Fibroblast of lung (primary cell): ENCODE data around the gene PACC1. TPM values are rescaled to one million over a fixed set of nuclear protein-coding genes. Genes with fewer than 3 reads are reported as not detected.
A peak's percentile ranks its signal among the peaks of the same experiment; 100 is the strongest.

ENCODE experiments used
- DNase-seq, 2 donors: peaks; one replicate each; pipeline versions ENCODE4 v3.0.0 to v3.0.0-alpha.2; 2010; ENCODE audit warnings: low read depth in 2 of 2
- H2AFZ ChIP-seq: 2 replicates; pipeline ENCODE4 v1.5.1; 2012; ENCODE audit warnings: low read length, control low read depth, inconsistent platforms
- H3K27ac ChIP-seq: 2 replicates; pipeline ENCODE4 v1.5.1; 2011; ENCODE audit warnings: low read length, control low read depth; ENCODE audit not compliant: insufficient read depth
- H3K27me3 ChIP-seq: 2 replicates; pipeline ENCODE4 v1.5.1; 2011; ENCODE audit warnings: mild to moderate bottlenecking, low read length; ENCODE audit not compliant: control insufficient read depth, insufficient read depth
- H3K36me3 ChIP-seq: 2 replicates; pipeline ENCODE4 v1.5.1; 2011; ENCODE audit warnings: low read length; ENCODE audit not compliant: control insufficient read depth, insufficient read depth
- H3K4me1 ChIP-seq: 2 replicates; pipeline ENCODE4 v1.5.1; 2011; ENCODE audit warnings: low read length; ENCODE audit not compliant: control insufficient read depth, insufficient read depth; ENCODE audit errors: extremely low read depth
- H3K4me2 ChIP-seq: 2 replicates; pipeline ENCODE4 v1.5.1; 2011; ENCODE audit warnings: low read length, control low read depth; ENCODE audit not compliant: insufficient read depth; ENCODE audit errors: extremely low read depth
- H3K4me3 ChIP-seq, 4 experiments: fragments of 200-600 bp in 1 of 4; sonication (generic) in 1 of 4; replicated peaks in 1 of 4; 2 replicates each; pipeline ENCODE4 v1.5.1; 2011 to 2016; ENCODE audit warnings: low read length in 4 of 4, low read depth in 3 of 4, mild to moderate bottlenecking in 3 of 4, control low read depth in 2 of 4, inconsistent platforms in 1 of 4, mixed read lengths in 1 of 4; ENCODE audit not compliant: insufficient read depth in 1 of 4; ENCODE audit errors: control extremely low read depth in 1 of 4
- H3K79me2 ChIP-seq: 2 replicates; pipeline ENCODE4 v1.5.1; 2012; ENCODE audit warnings: mild to moderate bottlenecking, low read length, inconsistent platforms; ENCODE audit not compliant: control insufficient read depth, insufficient read depth
- H3K9ac ChIP-seq: 2 replicates; pipeline ENCODE4 v1.5.1; 2011; ENCODE audit warnings: mild to moderate bottlenecking, low read length, control low read depth; ENCODE audit not compliant: insufficient read depth
- H3K9me3 ChIP-seq: 2 replicates; pipeline ENCODE4 v1.5.1; 2012; ENCODE audit warnings: low read depth, low read length; ENCODE audit not compliant: control insufficient read depth, insufficient read depth
- H4K20me1 ChIP-seq: 2 replicates; pipeline ENCODE4 v1.5.1; 2011; ENCODE audit warnings: low read length; ENCODE audit not compliant: control insufficient read depth, insufficient read depth; ENCODE audit errors: extremely low read depth
- CTCF ChIP-seq, 2 donors: IDR thresholded peaks in 1 of 2; conservative IDR thresholded peaks in 1 of 2; 1 replicate in 1 of 2; 2 replicates in 1 of 2; pipeline ENCODE4 v1.5.1; 2011 to 2012; ENCODE audit warnings: low read length in 2 of 2, control low read depth in 1 of 2, inconsistent platforms in 1 of 2, low read depth in 1 of 2, mild to moderate bottlenecking in 1 of 2
- EZH2 ChIP-seq: IDR thresholded peaks from 2 replicates; pipeline ENCODE4 v1.5.1; 2012; ENCODE audit warnings: low read length, control low read depth, mild to moderate bottlenecking; ENCODE audit errors: missing control alignments
- polyA minus RNA-seq: library from RNA; depleted of rRNA, polyadenylated mRNA; stranded (reverse); fragments of >200 nt; gene quantifications from 2 replicates; pipeline ENCODE4 v1.2.3, GENCODE V29; 2011; ENCODE audit warnings: low replicate concordance
- polyA plus RNA-seq, 2 donors: library from polyadenylated mRNA; depleted of rRNA in 1 of 2; stranded (reverse) in 1 of 2; unstranded in 1 of 2; fragments of >200 nt; gene quantifications; 2 replicates each; pipeline ENCODE4 v1.2.1, GENCODE V29; 2011 to 2012; ENCODE audit warnings: missing spikeins in 1 of 2
- total RNA-seq: library from RNA; depleted of rRNA; stranded (reverse); fragments of >200 nt; gene quantifications from 2 replicates; pipeline ENCODE4 v1.2.1, GENCODE V29; 2014

Gene PACC1
- total RNA-seq (9.0 and 16.0 TPM in 2 replicates), polyA plus RNA-seq (5.7 and 8.4 TPM in 2 replicates), polyA minus RNA-seq (12.9 and 19.2 TPM in 2 replicates)
- 3.9 and 6.1 TPM in 2 replicates for polyA plus RNA-seq (2012)

GRCh38 chr1:212414328-212415106 is at the start of gene PACC1:
Gene PACC1, minus strand, starts transcription at chr1:212414886. Its CDS starts 129 bp downstream, at chr1:212414757.
- H2AFZ ChIP-seq: peak within 1 kb of the TSS; percentile 93
- H3K4me2 ChIP-seq: peak within 1 kb of the TSS; percentile 91
- no peak for TF ChIP-seq EZH2
- no peak for TF ChIP-seq CTCF (conservative IDR thresholded peaks at IDR 0.05 in 1 of 2, IDR thresholded peaks at IDR 0.05 in 1 of 2; ENCODE audit: low read depth in 1 of 2, low read length in 2 of 2)
- DNase-seq: peak; percentile 77 to 78
- no peak within 1 kb of the TSS for H3K27ac ChIP-seq
- H3K36me3 ChIP-seq: peaks cover 6% of the 10 kb centered on the region
- peak within 1 kb of the TSS; percentile 20 for H3K9ac ChIP-seq
- no peaks in the 10 kb centered on the region for H3K9me3 ChIP-seq
- peak within 1 kb of the TSS; percentile 69 to 93 (median 74) for H3K4me3 ChIP-seq
- no peaks in the 10 kb centered on the region for H3K27me3 ChIP-seq
- no peaks in the 10 kb centered on the region for H3K4me1 ChIP-seq
- no peaks in the 10 kb centered on the region for H3K79me2 ChIP-seq
- H4K20me1 ChIP-seq: no peaks in the 10 kb centered on the region

- Histone ChIP-seq H3K36me3 (no peaks in the 10 kb centered on the region), H3K27me3 (peaks cover 2% of the 10 kb centered on the region), H2AFZ (no peak overlapping the region), H3K4me2 (no peak overlapping the region), H3K4me1 (no peaks in the 10 kb centered on the region), H3K27ac (no peak overlapping the region), H3K9ac (no peak overlapping the region), H3K79me2 (no peaks in the 10 kb centered on the region), H3K4me3 (no peak overlapping the region), H3K9me3 (no peaks in the 10 kb centered on the region), H4K20me1 (no peaks in the 10 kb centered on the region)
- DNase-seq: no peak
- no peak for TF ChIP-seq EZH2
- no peak for TF ChIP-seq CTCF (conservative IDR thresholded peaks at IDR 0.05 in 1 of 2, IDR thresholded peaks at IDR 0.05 in 1 of 2; ENCODE audit: low read depth in 1 of 2, low read length in 2 of 2)
These were observed 49.0 kb upstream of the PACC1 start for GRCh38 chr1:212463565-212464285.

- Histone ChIP-seq H3K79me2 (no peaks in the 10 kb centered on the region), H3K27me3 (peaks cover 2% of the 10 kb centered on the region), H3K9me3 (no peaks in the 10 kb centered on the region), H3K36me3 (no peaks in the 10 kb centered on the region), H4K20me1 (no peaks in the 10 kb centered on the region), H3K4me2 (no peak overlapping the region), H3K27ac (no peak overlapping the region), H3K9ac (no peak overlapping the region), H3K4me1 (no peaks in the 10 kb centered on the region), H2AFZ (no peak overlapping the region), H3K4me3 (no peak overlapping the region)
- TF ChIP-seq CTCF (conservative IDR thresholded peaks at IDR 0.05 in 1 of 2, IDR thresholded peaks at IDR 0.05 in 1 of 2; ENCODE audit: low read depth in 1 of 2, low read length in 2 of 2) (no peak), EZH2 (no peak)
- no peak for DNase-seq
These were observed 47.4 kb upstream of the PACC1 start for GRCh38 chr1:212461916-212462660.
